GM12801 (cell line): ENCODE data around the gene KCND3.

Experiments used
- TF ChIP-seq, protein P1 (sequence below): IDR thresholded peaks from one replicate; pipeline ENCODE4 v1.5.1; 2011; ENCODE audit warnings: control low read depth; ENCODE audit not compliant: insufficient read length; ENCODE audit errors: extremely low read depth

Gene KCND3

DNA sequence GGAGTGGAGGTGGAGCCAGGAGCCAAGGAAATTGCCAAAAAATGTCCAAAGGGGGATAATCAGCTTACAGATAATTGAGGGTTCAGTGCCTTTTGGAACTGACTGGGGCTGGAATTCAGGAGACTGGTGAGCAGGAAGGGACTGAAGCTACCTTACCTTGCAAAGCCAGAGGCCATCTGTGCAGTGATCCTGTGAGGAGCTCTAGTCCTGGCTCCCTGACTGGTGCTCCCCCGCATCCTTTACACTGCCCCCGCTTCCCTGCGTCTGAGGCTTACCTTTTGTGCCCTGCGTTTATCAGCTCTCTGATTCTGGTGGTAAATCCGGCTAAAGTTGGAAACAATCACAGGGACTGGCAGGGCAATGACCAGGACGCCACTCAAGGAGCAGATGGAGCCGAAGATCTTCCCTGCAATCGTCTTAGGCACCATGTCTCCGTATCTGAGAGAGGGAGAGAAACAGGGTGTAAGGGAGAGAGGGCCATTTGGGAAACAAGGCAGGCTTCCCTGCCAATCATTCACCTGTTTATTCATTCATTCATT lies 202.7 kb downstream of the KCND3 start:
- TF ChIP-seq, protein P1, sequence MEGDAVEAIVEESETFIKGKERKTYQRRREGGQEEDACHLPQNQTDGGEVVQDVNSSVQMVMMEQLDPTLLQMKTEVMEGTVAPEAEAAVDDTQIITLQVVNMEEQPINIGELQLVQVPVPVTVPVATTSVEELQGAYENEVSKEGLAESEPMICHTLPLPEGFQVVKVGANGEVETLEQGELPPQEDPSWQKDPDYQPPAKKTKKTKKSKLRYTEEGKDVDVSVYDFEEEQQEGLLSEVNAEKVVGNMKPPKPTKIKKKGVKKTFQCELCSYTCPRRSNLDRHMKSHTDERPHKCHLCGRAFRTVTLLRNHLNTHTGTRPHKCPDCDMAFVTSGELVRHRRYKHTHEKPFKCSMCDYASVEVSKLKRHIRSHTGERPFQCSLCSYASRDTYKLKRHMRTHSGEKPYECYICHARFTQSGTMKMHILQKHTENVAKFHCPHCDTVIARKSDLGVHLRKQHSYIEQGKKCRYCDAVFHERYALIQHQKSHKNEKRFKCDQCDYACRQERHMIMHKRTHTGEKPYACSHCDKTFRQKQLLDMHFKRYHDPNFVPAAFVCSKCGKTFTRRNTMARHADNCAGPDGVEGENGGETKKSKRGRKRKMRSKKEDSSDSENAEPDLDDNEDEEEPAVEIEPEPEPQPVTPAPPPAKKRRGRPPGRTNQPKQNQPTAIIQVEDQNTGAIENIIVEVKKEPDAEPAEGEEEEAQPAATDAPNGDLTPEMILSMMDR, result no peak

DNA sequence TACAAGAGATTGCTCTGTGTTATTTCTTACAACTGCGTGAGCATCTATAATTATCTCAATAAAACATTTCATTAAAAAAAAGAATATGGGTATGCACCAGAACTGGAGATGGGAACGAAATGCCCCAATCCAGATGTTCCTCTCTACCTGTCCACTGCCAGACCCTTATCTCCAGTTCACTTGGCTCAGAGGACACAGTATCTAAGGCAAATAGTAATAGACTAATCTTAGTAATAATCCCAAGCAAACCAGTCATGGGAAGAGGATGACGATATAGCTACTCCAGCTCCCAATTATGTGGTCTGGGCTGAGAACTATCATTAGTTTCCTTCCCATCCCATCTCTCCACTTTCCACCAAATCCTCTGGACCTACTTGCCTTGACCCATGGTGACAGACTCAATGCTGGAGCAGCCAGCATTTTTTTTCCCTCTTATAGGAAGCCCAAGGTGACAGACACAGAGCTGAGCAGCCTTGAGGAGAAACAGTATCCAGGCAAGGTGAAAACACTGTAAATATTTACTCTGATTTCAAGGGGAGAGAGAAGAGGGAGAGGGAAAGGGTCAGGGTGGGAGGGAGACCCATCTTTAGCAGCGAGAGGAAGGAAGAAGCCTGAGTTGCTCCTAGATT lies 205.1 kb downstream of the KCND3 start:
- TF ChIP-seq, protein P1, result no peak

DNA sequence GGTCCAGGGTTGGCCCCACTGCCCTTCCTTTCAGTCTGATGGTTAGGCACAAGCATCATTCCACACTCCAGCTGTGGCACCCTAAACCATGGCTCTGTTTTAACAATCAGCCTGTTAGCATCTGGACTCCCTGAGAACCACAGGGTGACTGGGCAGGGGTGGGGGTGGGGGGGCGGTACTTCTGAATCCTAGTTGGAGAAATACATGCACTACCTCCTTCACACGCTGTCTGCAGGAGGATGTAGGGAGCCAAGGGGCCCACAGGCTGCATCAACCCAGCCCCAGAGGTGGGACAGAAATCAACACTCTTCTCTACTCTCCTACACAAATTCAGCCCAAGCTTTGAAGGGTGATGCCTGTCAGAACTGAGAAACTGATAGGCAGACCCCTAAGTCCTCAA lies 209.9 kb downstream of the KCND3 start:
- TF ChIP-seq, protein P1, result no peak

DNA sequence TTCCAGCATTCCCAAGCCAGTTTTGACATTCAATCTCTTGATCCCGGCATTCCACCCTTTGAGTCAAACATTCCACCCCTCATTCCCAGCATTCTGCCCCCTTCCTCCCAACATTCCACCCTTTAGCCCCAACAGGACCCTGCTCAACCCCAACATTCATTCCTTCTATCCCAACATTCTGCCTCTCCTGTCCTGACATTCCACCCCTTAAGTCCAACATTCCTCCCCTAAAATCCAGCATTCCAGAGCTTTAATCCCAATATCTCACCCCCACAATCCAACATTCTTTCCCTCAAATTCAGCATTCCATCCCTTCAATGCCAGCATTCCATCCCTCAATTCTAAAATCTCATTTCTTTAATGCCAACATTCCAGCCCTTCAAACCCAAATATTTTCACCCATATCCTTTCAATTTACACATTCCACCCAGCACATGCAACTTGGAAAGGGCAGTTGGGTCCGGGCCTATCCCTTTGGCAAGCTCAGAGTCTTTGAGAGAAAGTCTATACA lies 210.9 kb downstream of the KCND3 start:
- TF ChIP-seq, protein P1, result no peak

DNA sequence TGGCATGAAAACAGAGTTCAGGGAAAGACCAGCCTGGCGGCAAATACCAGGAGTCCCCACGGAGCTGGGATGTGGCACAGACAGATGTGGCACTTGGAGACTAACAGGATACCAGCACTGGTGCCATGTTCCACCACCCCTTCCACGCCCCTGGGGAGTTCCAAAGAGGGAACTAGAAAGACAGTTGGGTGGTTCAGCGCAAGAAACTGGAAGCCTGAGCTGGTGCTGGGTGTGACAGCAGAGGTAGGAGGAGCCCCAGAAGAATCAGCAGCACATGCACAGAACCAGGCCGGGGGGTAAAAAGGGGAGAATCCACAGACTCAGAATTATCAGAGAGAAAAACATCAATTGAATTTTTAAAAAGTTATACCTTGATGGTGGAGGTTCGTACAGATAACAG lies 211.4 kb downstream of the KCND3 start:
- TF ChIP-seq, protein P1, result no peak

DNA sequence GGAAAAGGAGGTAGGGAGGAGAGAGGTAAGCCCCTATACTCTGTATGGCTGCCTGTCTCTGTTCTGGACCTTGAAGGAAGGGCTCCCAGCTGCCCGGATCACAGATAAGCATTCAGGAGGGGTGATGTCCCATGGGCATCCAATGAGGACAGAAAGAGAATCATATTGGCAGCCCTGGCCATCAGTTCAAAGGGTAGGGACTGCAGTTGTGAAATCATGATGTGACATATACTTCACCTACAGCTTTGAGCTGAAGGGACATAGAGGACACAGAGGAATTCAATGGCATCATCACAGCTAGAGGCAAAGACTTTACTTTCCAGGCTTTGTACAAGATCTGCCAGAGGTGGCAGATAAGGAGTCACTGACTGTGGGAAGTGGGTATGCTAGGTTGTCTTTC lies 212.2 kb downstream of the KCND3 start:
- TF ChIP-seq, protein P1, result no peak

DNA sequence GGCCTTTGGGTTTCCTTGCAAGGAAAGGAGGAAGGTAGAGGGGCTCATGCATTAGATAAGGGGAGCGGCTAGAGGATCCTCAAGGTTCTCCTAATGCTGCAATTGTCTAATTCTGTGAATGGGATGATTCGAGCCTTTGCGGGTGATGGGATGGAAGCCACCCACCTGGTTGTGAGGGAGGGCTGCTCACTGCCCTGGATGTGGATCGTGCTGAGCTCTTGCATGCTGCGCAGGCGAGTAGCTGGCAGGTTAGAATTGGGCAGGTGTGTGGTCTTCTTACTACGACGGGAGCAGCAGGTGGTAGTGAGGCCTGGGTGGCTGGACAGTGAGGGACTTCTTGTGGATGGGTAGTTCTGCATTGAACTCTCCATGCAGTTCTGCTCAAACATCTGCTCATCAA lies 212.6 kb downstream of the KCND3 start:
- TF ChIP-seq, protein P1, result no peak
